ENCODE results near the gene RAX. TPM values are rescaled to one million over a fixed set of nuclear protein-coding genes. Genes with fewer than 3 reads are reported as not detected.

The RAX gene
- total and polyA plus RNA-seq, 2 of the 8 experiments (the other 6 are each of a cell fraction or from before 2014, with no cell fraction given), result 0.12 to 0.52 TPM

DNA sequence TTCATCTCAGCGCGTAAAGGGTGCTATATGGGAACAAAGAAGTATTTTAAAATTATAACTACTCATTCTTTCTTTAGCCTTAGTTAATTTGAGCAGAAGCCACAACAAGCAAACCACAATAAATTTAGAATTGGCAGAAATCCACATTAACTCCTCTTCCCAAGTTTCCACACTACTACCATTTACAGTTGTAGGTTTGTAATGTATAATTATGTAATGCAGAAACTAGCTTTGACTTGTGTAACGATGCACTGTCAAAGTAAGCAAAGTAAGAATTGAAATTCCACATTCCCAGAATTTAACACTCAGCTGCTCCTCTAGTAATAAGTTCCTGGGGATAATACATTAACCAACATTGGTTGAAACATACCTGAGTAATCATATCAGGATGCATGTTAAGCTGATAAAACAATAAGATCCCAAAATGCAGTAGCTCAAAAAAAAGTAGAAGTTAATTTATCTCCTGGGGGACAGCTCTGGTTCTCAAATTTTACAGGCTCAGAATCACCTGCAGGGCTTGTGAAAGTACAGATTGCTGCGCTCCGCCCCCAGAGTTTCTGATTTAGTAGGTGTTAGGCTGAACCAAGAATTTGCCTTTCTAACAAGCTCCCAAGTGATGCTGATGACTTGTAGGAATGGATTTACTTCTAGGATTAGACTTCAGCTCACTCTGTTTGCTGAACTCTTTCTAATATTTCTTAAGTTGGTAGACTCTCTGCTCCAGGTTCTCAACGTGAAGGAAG is 43.4 kb downstream of the RAX start (continued):
- TF ChIP-seq KDM5A (IDR thresholded peaks at IDR 0.05; ENCODE audit: low read length) (no peak), TAF1 (IDR thresholded peaks at IDR 0.05; ENCODE audit: low read depth, low read length) (no peak), JUND (IDR thresholded peaks at IDR 0.05; ENCODE audit: low read length) (no peak), EP300 (IDR thresholded peaks at IDR 0.05; ENCODE audit: borderline replicate concordance in 1 of 2, low read depth in 2 of 2, low read length in 2 of 2) (no peak), CHD2 (IDR thresholded peaks at IDR 0.05; ENCODE audit: low read length) (no peak)
- TF ChIP-seq, protein P1, sequence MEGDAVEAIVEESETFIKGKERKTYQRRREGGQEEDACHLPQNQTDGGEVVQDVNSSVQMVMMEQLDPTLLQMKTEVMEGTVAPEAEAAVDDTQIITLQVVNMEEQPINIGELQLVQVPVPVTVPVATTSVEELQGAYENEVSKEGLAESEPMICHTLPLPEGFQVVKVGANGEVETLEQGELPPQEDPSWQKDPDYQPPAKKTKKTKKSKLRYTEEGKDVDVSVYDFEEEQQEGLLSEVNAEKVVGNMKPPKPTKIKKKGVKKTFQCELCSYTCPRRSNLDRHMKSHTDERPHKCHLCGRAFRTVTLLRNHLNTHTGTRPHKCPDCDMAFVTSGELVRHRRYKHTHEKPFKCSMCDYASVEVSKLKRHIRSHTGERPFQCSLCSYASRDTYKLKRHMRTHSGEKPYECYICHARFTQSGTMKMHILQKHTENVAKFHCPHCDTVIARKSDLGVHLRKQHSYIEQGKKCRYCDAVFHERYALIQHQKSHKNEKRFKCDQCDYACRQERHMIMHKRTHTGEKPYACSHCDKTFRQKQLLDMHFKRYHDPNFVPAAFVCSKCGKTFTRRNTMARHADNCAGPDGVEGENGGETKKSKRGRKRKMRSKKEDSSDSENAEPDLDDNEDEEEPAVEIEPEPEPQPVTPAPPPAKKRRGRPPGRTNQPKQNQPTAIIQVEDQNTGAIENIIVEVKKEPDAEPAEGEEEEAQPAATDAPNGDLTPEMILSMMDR (IDR thresholded peaks at IDR 0.05; ENCODE audit: control extremely low read depth in 1 of 3, insufficient read depth in 1 of 3, low read depth in 1 of 3, low read length in 3 of 3), result no peak
